ENCODE data around the gene SERPING1.

Gene SERPING1

GRCh38 chr11:57614234-57614772 lies 16.8 kb downstream of the SERPING1 start:
- DNase-seq (ENCODE audit: insufficient read length, low spot score) (no peak), FAIRE-seq (no peak)
- TF ChIP-seq CTCF (IDR thresholded peaks at IDR 0.05; ENCODE audit: insufficient read depth, missing control alignments): no peak

GRCh38 chr11:57615308-57615707 lies 17.8 kb downstream of the SERPING1 start:
- FAIRE-seq (no peak), DNase-seq (ENCODE audit: insufficient read length, low spot score) (no peak)
- no peak for TF ChIP-seq CTCF (IDR thresholded peaks at IDR 0.05; ENCODE audit: insufficient read depth, missing control alignments)

GRCh38 chr11:57616595-57616994 lies 19.1 kb downstream of the SERPING1 start:
- no peak for TF ChIP-seq CTCF (IDR thresholded peaks at IDR 0.05; ENCODE audit: insufficient read depth, missing control alignments)
- DNase-seq (ENCODE audit: insufficient read length, low spot score): no peak
- FAIRE-seq: no peak

GRCh38 chr11:57618438-57618837 lies 21.0 kb downstream of the SERPING1 start:
- no peak for DNase-seq (ENCODE audit: insufficient read length, low spot score)
- TF ChIP-seq CTCF (IDR thresholded peaks at IDR 0.05; ENCODE audit: insufficient read depth, missing control alignments): no peak
- no peak for FAIRE-seq

GRCh38 chr11:57619331-57619730 lies 21.8 kb downstream of the SERPING1 start:
- no peak for TF ChIP-seq CTCF (IDR thresholded peaks at IDR 0.05; ENCODE audit: insufficient read depth, missing control alignments)
- no peak for DNase-seq (ENCODE audit: insufficient read length, low spot score)
- no peak for FAIRE-seq

GRCh38 chr11:57620467-57620866 lies 23.0 kb downstream of the SERPING1 start:
- FAIRE-seq: no peak
- no peak for DNase-seq (ENCODE audit: insufficient read length, low spot score)
- no peak for TF ChIP-seq CTCF (IDR thresholded peaks at IDR 0.05; ENCODE audit: insufficient read depth, missing control alignments)

- no peak for TF ChIP-seq CTCF (IDR thresholded peaks at IDR 0.05; ENCODE audit: insufficient read depth, missing control alignments)
- DNase-seq (ENCODE audit: insufficient read length, low spot score) (no peak), FAIRE-seq (no peak)
These were observed 24.8 kb downstream of the SERPING1 start for GRCh38 chr11:57622263-57622662.
